ENCODE data around the gene ATP1A3.
"Not testable (repeated sequence)": the region's sequence is repeated elsewhere in the genome, so short reads cannot be mapped to it uniquely, and the experiment has no call there.

Gene ATP1A3

DNA sequence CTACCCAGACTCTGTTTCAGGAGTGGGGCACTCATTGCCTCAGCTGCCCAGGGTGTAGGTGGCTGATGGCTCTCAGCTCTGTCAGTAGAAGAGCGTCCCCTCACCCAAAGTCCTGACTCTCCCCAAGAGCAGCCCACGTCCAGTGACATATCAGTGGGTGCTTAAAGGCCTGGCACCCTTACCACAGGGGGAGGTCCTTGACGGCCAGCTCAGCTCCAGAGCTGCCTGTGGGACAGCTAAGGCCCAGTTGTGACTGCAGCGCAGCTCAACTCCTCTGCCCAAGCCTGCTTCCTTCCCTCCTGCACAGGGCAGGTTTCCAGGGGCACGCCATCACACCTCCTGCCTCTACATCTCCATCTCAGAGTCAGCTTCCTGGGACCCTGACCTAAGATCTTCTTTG, 43.6 kb upstream of the ATP1A3 start:
- Histone ChIP-seq H3K27ac (ENCODE audit: low read depth, low read length) (no peak overlapping the region), H3K4me2 (ENCODE audit: low read length) (no peak overlapping the region), H2BK5ac (ENCODE audit: low read length) (no peak overlapping the region), H3K18ac (ENCODE audit: low read length) (no peak overlapping the region), H2BK120ac (ENCODE audit: low read depth, low read length) (no peak overlapping the region), H3K9ac (ENCODE audit: low read length) (no peak overlapping the region), H3K79me2 (ENCODE audit: control insufficient read depth, insufficient read depth, low read length) (no peaks in the 10 kb centered on the region), H3K4ac (ENCODE audit: low read depth, low read length) (no peak overlapping the region), H3K4me3 (ENCODE audit: low read length) (no peak overlapping the region), H3K79me1 (ENCODE audit: low read length) (no peaks in the 10 kb centered on the region), H2BK15ac (replicated peaks; ENCODE audit: low read depth) (no peak overlapping the region), H2AK5ac (ENCODE audit: low read length) (no peak overlapping the region), H4K8ac (ENCODE audit: low read depth, low read length) (no peak overlapping the region), H3K36me3 (ENCODE audit: control insufficient read depth, insufficient read depth, low read length) (peaks cover 1% of the 10 kb centered on the region), H4K5ac (ENCODE audit: low read length) (no peak overlapping the region), H3K23ac (ENCODE audit: low read length) (no peak overlapping the region), H3K4me1 (ENCODE audit: control insufficient read depth, low read depth, low read length) (no peaks in the 10 kb centered on the region), H3K56ac (ENCODE audit: low read length) (no peak overlapping the region), H3K27me3 (ENCODE audit: insufficient read depth, low read length, poor library complexity) (no peaks in the 10 kb centered on the region)
- no CpG with 5 or more reads among the region's 5 CpGs for WGBS (ENCODE audit: extremely low coverage, insufficient coverage, low lambda C conversion rate)
- no peak for DNase-seq

DNA sequence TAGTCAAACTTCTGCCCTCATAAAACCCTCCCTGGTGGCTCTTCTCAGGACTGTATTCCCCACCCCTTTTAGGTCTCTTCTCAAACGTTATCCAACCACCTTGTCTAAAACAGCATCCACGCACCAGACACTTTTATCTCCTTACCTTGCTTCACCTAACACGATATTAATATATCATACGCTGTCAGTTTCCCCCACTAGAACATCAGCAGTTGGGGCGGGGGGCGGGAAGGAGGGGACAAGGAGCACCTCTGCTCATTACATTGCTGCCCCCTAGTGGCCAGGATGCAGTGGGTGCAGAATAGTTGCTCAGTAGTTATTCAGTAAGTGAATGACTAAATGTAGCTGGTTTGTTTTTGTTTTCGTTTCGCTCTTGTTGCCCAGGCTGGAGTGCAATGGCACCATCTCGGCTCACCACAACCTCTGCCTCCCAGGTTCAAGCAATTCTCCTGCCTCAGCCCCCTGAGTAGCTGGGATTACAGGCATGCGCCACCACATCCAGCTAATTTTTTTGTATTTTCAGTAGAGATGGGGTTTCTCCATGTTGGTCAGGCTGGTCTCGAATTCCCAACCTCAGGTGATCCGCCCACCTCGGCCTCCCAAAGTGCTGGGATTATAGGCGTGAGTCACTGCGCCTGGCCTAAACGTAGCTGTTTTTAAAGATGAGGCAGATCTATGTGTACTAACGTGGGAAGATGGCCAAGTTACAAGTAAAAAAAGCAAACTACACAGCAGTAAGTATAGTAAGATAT, 40.8 kb upstream of the ATP1A3 start:
- H3K79me2 ChIP-seq (ENCODE audit: control insufficient read depth, insufficient read depth, low read length); H3K23ac ChIP-seq (ENCODE audit: low read length); H3K4ac ChIP-seq (ENCODE audit: low read depth, low read length); H3K36me3 ChIP-seq (ENCODE audit: control insufficient read depth, insufficient read depth, low read length); H2BK15ac ChIP-seq (replicated peaks; ENCODE audit: low read depth); H3K27ac ChIP-seq (ENCODE audit: low read depth, low read length); H3K9ac ChIP-seq (ENCODE audit: low read length); H3K56ac ChIP-seq (ENCODE audit: low read length); H4K8ac ChIP-seq (ENCODE audit: low read depth, low read length); H4K5ac ChIP-seq (ENCODE audit: low read length); H3K4me1 ChIP-seq (ENCODE audit: control insufficient read depth, low read depth, low read length); H2BK5ac ChIP-seq (ENCODE audit: low read length); H3K79me1 ChIP-seq (ENCODE audit: low read length); H2BK120ac ChIP-seq (ENCODE audit: low read depth, low read length); H3K4me2 ChIP-seq (ENCODE audit: low read length); H3K18ac ChIP-seq (ENCODE audit: low read length); H2AK5ac ChIP-seq (ENCODE audit: low read length); H3K27me3 ChIP-seq (ENCODE audit: insufficient read depth, low read length, poor library complexity); H3K4me3 ChIP-seq (ENCODE audit: low read length): not testable (repeated sequence)
- DNase-seq: peak; percentile 90
- WGBS (ENCODE audit: extremely low coverage, insufficient coverage, low lambda C conversion rate): no CpG with 5 or more reads among the region's 17 CpGs

DNA sequence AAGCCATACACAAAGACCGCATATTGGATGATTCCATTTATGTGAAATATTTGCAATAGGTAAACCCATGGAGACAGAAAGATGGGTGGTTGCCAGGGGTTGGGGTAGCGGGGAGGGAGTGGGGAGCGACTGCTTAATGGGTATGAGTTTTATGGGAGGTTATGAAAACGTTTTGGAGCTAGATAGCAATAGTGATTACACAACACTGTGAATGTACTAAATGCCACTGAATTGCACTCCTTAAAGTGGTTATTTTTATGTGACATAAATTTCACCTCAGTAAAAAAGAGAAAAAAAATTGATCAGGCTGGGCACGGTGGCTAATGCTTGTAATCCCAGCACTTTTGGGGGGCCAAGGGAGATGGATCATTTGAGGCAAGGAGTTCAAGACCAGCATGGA, 39.4 kb upstream of the ATP1A3 start:
- Histone ChIP-seq H3K36me3 (ENCODE audit: control insufficient read depth, insufficient read depth, low read length) (no peaks in the 10 kb centered on the region), H2BK5ac (ENCODE audit: low read length) (no peak overlapping the region), H2AK5ac (ENCODE audit: low read length) (no peak overlapping the region), H3K27me3 (ENCODE audit: insufficient read depth, low read length, poor library complexity) (no peaks in the 10 kb centered on the region), H3K79me2 (ENCODE audit: control insufficient read depth, insufficient read depth, low read length) (no peaks in the 10 kb centered on the region), H3K56ac (ENCODE audit: low read length) (no peak overlapping the region), H4K5ac (ENCODE audit: low read length) (no peak overlapping the region), H3K4me2 (ENCODE audit: low read length) (no peak overlapping the region), H2BK120ac (ENCODE audit: low read depth, low read length) (no peak overlapping the region), H3K9ac (ENCODE audit: low read length) (no peak overlapping the region), H2BK15ac (replicated peaks; ENCODE audit: low read depth) (no peak overlapping the region), H3K18ac (ENCODE audit: low read length) (no peak overlapping the region), H3K4me3 (ENCODE audit: low read length) (no peak overlapping the region), H4K8ac (ENCODE audit: low read depth, low read length) (no peak overlapping the region), H3K27ac (ENCODE audit: low read depth, low read length) (no peak overlapping the region), H3K4me1 (ENCODE audit: control insufficient read depth, low read depth, low read length) (no peaks in the 10 kb centered on the region), H3K23ac (ENCODE audit: low read length) (no peak overlapping the region), H3K79me1 (ENCODE audit: low read length) (no peaks in the 10 kb centered on the region), H3K4ac (ENCODE audit: low read depth, low read length) (no peak overlapping the region)
- DNase-seq: no peak
- whole genome bisulfite sequencing (ENCODE audit: extremely low coverage, insufficient coverage, low lambda C conversion rate): 100% methylated on average over 3 of the region's 5 CpGs

DNA sequence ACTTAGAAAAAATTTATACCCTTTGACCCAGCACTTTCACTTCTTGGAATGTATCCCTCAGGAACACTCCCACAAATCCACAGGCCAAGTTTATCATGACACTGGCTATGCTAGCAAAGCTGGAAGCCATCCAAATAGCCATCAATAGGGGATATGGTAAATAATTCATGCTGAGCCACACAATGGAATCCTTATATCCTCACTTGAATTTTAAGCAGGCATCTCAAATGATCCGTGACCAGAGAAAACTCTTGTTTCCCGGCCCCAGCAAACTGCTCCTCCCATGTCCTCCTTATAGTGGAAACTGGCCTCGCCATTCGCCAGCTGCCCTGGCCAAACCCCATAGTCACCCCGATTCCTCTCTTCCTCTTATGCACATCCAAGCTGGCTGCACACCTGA, 38.4 kb upstream of the ATP1A3 start:
- DNase-seq: peak; percentile 18
- Histone ChIP-seq H2BK15ac (replicated peaks; ENCODE audit: low read depth) (no peak overlapping the region), H3K4me3 (ENCODE audit: low read length) (no peak overlapping the region), H3K79me2 (ENCODE audit: control insufficient read depth, insufficient read depth, low read length) (no peaks in the 10 kb centered on the region), H3K27ac (ENCODE audit: low read depth, low read length) (no peak overlapping the region), H3K4me1 (ENCODE audit: control insufficient read depth, low read depth, low read length) (no peaks in the 10 kb centered on the region), H3K9ac (ENCODE audit: low read length) (no peak overlapping the region), H3K18ac (ENCODE audit: low read length) (no peak overlapping the region), H3K23ac (ENCODE audit: low read length) (no peak overlapping the region), H3K4me2 (ENCODE audit: low read length) (no peak overlapping the region), H2BK120ac (ENCODE audit: low read depth, low read length) (no peak overlapping the region), H4K5ac (ENCODE audit: low read length) (no peak overlapping the region), H3K4ac (ENCODE audit: low read depth, low read length) (no peak overlapping the region), H3K36me3 (ENCODE audit: control insufficient read depth, insufficient read depth, low read length) (no peaks in the 10 kb centered on the region), H3K79me1 (ENCODE audit: low read length) (no peaks in the 10 kb centered on the region), H2AK5ac (ENCODE audit: low read length) (no peak overlapping the region), H3K56ac (ENCODE audit: low read length) (no peak overlapping the region), H2BK5ac (ENCODE audit: low read length) (no peak overlapping the region), H3K27me3 (ENCODE audit: insufficient read depth, low read length, poor library complexity) (no peaks in the 10 kb centered on the region), H4K8ac (ENCODE audit: low read depth, low read length) (no peak overlapping the region)
- no CpG with 5 or more reads among the region's 5 CpGs for WGBS (ENCODE audit: extremely low coverage, insufficient coverage, low lambda C conversion rate)

DNA sequence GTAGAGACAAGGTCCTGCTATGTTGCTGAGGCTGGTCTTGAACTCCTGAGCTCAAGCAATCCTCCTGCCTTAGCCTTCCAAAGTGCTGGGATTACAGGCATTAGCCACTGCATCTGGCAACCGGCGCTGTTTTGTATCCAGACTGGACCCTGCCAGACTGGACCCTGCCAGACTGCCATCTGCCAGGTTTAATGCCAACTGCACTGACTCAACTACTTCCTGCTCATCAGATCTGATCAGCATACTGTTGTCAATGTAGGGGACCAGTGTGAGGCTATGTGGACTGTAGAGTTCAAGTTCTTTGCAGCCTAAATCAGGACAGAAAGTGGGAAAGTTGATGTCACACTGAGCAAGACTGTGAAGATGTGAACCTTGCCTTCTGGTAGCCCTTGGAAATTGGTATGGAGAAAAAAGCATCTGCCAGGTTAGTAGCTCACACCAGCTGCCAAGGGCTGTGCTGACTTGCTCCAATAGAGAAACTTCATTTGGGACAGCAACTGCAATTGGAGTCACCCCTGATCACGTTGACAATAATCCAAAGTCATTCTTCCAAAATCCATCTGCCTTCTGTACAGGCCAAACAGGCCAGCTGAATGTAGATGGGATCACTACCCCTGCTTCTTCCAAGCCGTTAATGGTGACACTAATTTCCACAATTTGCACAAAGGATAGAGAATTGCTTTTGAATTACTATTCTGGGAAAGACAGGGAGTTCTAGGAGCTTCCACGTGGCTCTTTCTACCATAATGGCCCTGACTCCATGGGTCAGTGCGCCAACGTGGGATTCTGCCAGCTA, 36.8 kb upstream of the ATP1A3 start:
- Histone ChIP-seq H3K56ac (ENCODE audit: low read length) (no peak overlapping the region), H3K23ac (ENCODE audit: low read length) (no peak overlapping the region), H4K8ac (ENCODE audit: low read depth, low read length) (no peak overlapping the region), H2BK5ac (ENCODE audit: low read length) (no peak overlapping the region), H2AK5ac (ENCODE audit: low read length) (no peak overlapping the region), H2BK15ac (replicated peaks; ENCODE audit: low read depth) (no peak overlapping the region), H3K4me1 (ENCODE audit: control insufficient read depth, low read depth, low read length) (no peaks in the 10 kb centered on the region), H3K27ac (ENCODE audit: low read depth, low read length) (no peak overlapping the region), H3K18ac (ENCODE audit: low read length) (no peak overlapping the region), H4K5ac (ENCODE audit: low read length) (no peak overlapping the region), H3K4me3 (ENCODE audit: low read length) (no peak overlapping the region), H3K79me1 (ENCODE audit: low read length) (no peaks in the 10 kb centered on the region), H3K4me2 (ENCODE audit: low read length) (no peak overlapping the region), H3K27me3 (ENCODE audit: insufficient read depth, low read length, poor library complexity) (no peaks in the 10 kb centered on the region), H3K36me3 (ENCODE audit: control insufficient read depth, insufficient read depth, low read length) (no peaks in the 10 kb centered on the region), H2BK120ac (ENCODE audit: low read depth, low read length) (no peak overlapping the region), H3K9ac (ENCODE audit: low read length) (no peak overlapping the region), H3K79me2 (ENCODE audit: control insufficient read depth, insufficient read depth, low read length) (no peaks in the 10 kb centered on the region), H3K4ac (ENCODE audit: low read depth, low read length) (no peak overlapping the region)
- no peak for DNase-seq
- no CpG with 5 or more reads among the region's 7 CpGs for WGBS (ENCODE audit: extremely low coverage, insufficient coverage, low lambda C conversion rate)

Data from mesendoderm (in vitro differentiated cells).